B cell (primary cell): ENCODE data around the gene BCAM.

Experiments
- CTCF ChIP-seq: fragments of 200-600 bp; IDR thresholded peaks from one replicate; pipeline ENCODE4 v1.8.0; 2022; ENCODE audit warnings: antibody characterized with exemption, mild to moderate bottlenecking
- EZH2 ChIP-seq: IDR thresholded peaks from 2 replicates; pipeline ENCODE4 v1.6.1; 2012; ENCODE audit warnings: borderline replicate concordance, low read depth, mild to moderate bottlenecking, moderate library complexity, low read length; ENCODE audit not compliant: insufficient read depth, poor library complexity, severe bottlenecking

- no peak for TF ChIP-seq CTCF
- TF ChIP-seq EZH2: no peak
These were observed 46.7 kb downstream of the BCAM start for GRCh38 chr19:44855606-44856005.
